ENCODE results near the gene DAB2. TPM values are rescaled to one million over a fixed set of nuclear protein-coding genes. Genes with fewer than 3 reads are reported as not detected.

Gene DAB2
- total and polyA plus RNA-seq, 2 of the 8 experiments (the other 6 are each of a cell fraction or from before 2014, with no cell fraction given): 2.6 to 4.9 TPM

GRCh38 chr5:39447059-39447458 lies 22.3 kb upstream of the DAB2 start:
- H2AK5ac ChIP-seq (ENCODE audit: low read depth, low read length): no peak overlapping the region
- no peak for FAIRE-seq
- no peaks in the 10 kb centered on the region for H4K20me1 ChIP-seq (replicated peaks in 1 of 2; ENCODE audit: control insufficient read depth in 1 of 2, insufficient read depth in 2 of 2, low read length in 2 of 2)
- H3K14ac ChIP-seq (ENCODE audit: insufficient read length): no peak overlapping the region
- H3K4me2 ChIP-seq (ENCODE audit: insufficient read depth in 1 of 2, low read depth in 2 of 2, low read length in 2 of 2): no peak overlapping the region
- WGBS, 2 experiments (ENCODE audit: extremely low coverage in 1 of 2, insufficient coverage in 1 of 2, insufficient read length in 1 of 2, insufficient replicate concordance in 2 of 2, low coverage in 1 of 2, low lambda C conversion rate in 2 of 2, missing lambda C conversion rate in 1 of 2): 86% methylated on average over 3 of the region's 3 CpGs; no CpG with 5 or more reads in 1 of the 2 experiments
- no peaks in the 10 kb centered on the region for H3K79me1 ChIP-seq (ENCODE audit: low read depth, low read length)
- H2AFZ ChIP-seq (ENCODE audit: low read length): no peak overlapping the region
- no peak overlapping the region for H3K4ac ChIP-seq (replicated peaks; ENCODE audit: insufficient read length, low read depth, low read length)
- CTCF ChIA-PET (ENCODE audit: partially characterized antibody): no interaction called here
- H4K5ac ChIP-seq (ENCODE audit: insufficient read length, low read depth, low read length): no peak overlapping the region
- no peak overlapping the region for H3K56ac ChIP-seq (replicated peaks; ENCODE audit: insufficient read length, low read depth, low read length)
- H3K18ac ChIP-seq (ENCODE audit: extremely low read depth, low read length): no peak overlapping the region
- H2BK15ac ChIP-seq (ENCODE audit: low read length): no peak overlapping the region
- H3K27me3 ChIP-seq (replicated peaks in 1 of 4; ENCODE audit: control insufficient read depth in 3 of 4, extremely low read depth in 1 of 4, insufficient read depth in 3 of 4, low read length in 3 of 4): no peaks in the 10 kb centered on the region
- no peaks in the 10 kb centered on the region for H3K9me3 ChIP-seq (ENCODE audit: insufficient read depth in 2 of 2, low read depth in 1 of 2, low read length in 1 of 2)
- H3K9ac ChIP-seq (replicated peaks in 1 of 4; ENCODE audit: extremely low read depth in 1 of 4, low read depth in 3 of 4, low read length in 3 of 4): no peak overlapping the region
- H3K27ac ChIP-seq (ENCODE audit: low read depth, low read length): no peak overlapping the region
- H3K23ac ChIP-seq (ENCODE audit: insufficient read length): no peak overlapping the region
- DNase-seq (ENCODE audit: low read depth in 1 of 2, low spot score in 2 of 2): no peak
- POLR2A ChIA-PET (ENCODE audit: partially characterized antibody): no interaction called here
- no peak overlapping the region for H3K4me3 ChIP-seq (ENCODE audit: extremely low read depth in 1 of 4, insufficient read depth in 2 of 4, low read depth in 3 of 4, low read length in 4 of 4)
- no peak overlapping the region for H2BK5ac ChIP-seq (ENCODE audit: low read depth, low read length)
- no peak overlapping the region for H2BK12ac ChIP-seq (ENCODE audit: low read depth, low read length)
- no peak overlapping the region for H2BK120ac ChIP-seq (replicated peaks; ENCODE audit: low read depth, low read length)
- no peaks in the 10 kb centered on the region for H3K4me1 ChIP-seq (replicated peaks in 1 of 4; ENCODE audit: control insufficient read depth in 3 of 4, insufficient read depth in 4 of 4, low read length in 3 of 4)
- H3K79me2 ChIP-seq (ENCODE audit: control insufficient read depth in 1 of 2, insufficient read depth in 2 of 2, low read length in 2 of 2): no peaks in the 10 kb centered on the region
- no peaks in the 10 kb centered on the region; the same call in 1 of the 2 replicates for H3K23me2 ChIP-seq (ENCODE audit: low read depth, low read length)
- H2BK20ac ChIP-seq (ENCODE audit: low read length): no peak overlapping the region
- no peak overlapping the region for H4K8ac ChIP-seq (ENCODE audit: extremely low read depth, insufficient read depth, low read length)
- no peaks in the 10 kb centered on the region for H3K36me3 ChIP-seq (ENCODE audit: control insufficient read depth in 2 of 4, insufficient read depth in 4 of 4, low read length in 3 of 4)
- no peak overlapping the region for H4K91ac ChIP-seq (replicated peaks; ENCODE audit: insufficient read length, low read length)
- TF ChIP-seq CREB1 (IDR thresholded peaks at IDR 0.05) (no peak), YY1 (IDR thresholded peaks at IDR 0.05; ENCODE audit: low read depth, low read length) (no peak), SRF (IDR thresholded peaks at IDR 0.05; ENCODE audit: low read depth, low read length) (no peak), GABPA (IDR thresholded peaks at IDR 0.05; ENCODE audit: borderline replicate concordance, insufficient read depth, low read length) (no peak), JUN (IDR thresholded peaks at IDR 0.05; ENCODE audit: low read depth, low read length) (no peak), POLR2AphosphoS5 (IDR thresholded peaks at IDR 0.05; ENCODE audit: low read depth, low read length) (no peak), TAF7 (optimal IDR thresholded peaks at IDR 0.05; ENCODE audit: borderline replicate concordance, low read depth, low read length) (no peak), GTF2F1 (IDR thresholded peaks at IDR 0.05; ENCODE audit: borderline replicate concordance, low read depth, low read length) (no peak), EP300 (IDR thresholded peaks at IDR 0.05; ENCODE audit: borderline replicate concordance in 1 of 2, low read depth in 2 of 2, low read length in 2 of 2) (no peak), RXRA (IDR thresholded peaks at IDR 0.05; ENCODE audit: insufficient read depth, low read depth, low read length) (no peak), ATF2 (IDR thresholded peaks at IDR 0.05; ENCODE audit: low read length) (no peak), KDM1A (IDR thresholded peaks at IDR 0.05; ENCODE audit: borderline replicate concordance, low read length) (no peak)
